ENCODE results near the gene FOS. TPM values are rescaled to one million over a fixed set of nuclear protein-coding genes. Genes with fewer than 3 reads are reported as not detected.

Gene FOS
- total RNA-seq, 4 donors from 2014 or later: 77.0 to 526 (median 215) TPM

GRCh38 chr14:75283833-75284563 lies 5.4 kb downstream of the FOS start:
- TF ChIP-seq, protein P1, sequence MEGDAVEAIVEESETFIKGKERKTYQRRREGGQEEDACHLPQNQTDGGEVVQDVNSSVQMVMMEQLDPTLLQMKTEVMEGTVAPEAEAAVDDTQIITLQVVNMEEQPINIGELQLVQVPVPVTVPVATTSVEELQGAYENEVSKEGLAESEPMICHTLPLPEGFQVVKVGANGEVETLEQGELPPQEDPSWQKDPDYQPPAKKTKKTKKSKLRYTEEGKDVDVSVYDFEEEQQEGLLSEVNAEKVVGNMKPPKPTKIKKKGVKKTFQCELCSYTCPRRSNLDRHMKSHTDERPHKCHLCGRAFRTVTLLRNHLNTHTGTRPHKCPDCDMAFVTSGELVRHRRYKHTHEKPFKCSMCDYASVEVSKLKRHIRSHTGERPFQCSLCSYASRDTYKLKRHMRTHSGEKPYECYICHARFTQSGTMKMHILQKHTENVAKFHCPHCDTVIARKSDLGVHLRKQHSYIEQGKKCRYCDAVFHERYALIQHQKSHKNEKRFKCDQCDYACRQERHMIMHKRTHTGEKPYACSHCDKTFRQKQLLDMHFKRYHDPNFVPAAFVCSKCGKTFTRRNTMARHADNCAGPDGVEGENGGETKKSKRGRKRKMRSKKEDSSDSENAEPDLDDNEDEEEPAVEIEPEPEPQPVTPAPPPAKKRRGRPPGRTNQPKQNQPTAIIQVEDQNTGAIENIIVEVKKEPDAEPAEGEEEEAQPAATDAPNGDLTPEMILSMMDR (IDR thresholded peaks at IDR 0.05; ENCODE audit: low read depth): no peak

DNA sequence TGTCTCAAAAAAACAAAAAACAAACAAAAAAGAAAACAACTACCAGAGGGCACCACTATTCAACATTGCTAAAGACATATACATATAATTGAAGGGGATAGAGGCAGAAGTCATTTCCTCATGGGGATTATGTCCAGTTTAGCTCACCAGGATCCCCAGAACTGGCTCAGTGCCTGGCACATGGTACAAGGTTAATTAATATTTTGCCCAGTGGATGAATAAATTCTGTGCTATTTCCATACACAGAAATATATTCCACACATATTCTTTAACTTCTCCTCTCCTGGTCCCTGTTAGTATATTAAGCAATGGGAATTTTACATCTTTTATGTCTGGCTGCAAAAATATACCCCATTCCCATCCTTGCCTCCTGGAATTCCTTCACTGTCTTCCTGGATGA lies 6.7 kb downstream of the FOS start:
- TF ChIP-seq, protein P1 (IDR thresholded peaks at IDR 0.05; ENCODE audit: low read depth): no peak

- TF ChIP-seq, protein P1 (IDR thresholded peaks at IDR 0.05; ENCODE audit: low read depth): no peak
Measured at GRCh38 chr14:75286313-75286712, 7.7 kb downstream of the FOS start.

DNA sequence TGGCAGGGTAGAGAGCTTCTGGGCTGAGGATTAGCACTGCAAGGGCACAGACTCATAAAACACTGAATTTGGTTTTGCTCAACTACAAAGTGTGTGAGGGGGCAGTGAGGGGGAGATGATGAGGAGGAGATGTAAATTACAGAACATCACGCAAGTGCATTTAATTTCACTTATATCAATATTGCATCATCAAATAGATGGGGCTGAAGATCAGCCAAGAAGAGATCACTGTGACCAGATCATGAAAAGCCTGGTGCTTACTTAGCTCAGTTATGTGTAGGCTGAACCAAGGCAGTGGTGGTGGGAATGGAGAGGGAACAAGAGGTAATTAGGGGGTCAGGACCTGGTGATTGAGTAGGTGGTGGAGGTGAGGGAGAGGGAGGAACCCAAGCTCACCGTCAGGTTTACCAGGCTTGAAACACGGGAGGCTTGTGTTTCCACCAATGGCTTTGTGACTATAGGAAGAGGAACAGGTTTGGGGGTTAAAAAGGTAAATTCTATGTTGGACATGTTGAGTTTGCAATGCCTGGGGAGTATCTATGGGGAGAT lies 11.3 kb downstream of the FOS start:
- TF ChIP-seq, protein P1 (IDR thresholded peaks at IDR 0.05; ENCODE audit: low read depth): no peak

- TF ChIP-seq, protein P1 (IDR thresholded peaks at IDR 0.05; ENCODE audit: low read depth): no peak
Measured at GRCh38 chr14:75290851-75291250, 12.2 kb downstream of the FOS start.

GRCh38 chr14:75291331-75291730 lies 12.7 kb downstream of the FOS start:
- TF ChIP-seq, protein P1 (IDR thresholded peaks at IDR 0.05; ENCODE audit: low read depth): no peak

DNA sequence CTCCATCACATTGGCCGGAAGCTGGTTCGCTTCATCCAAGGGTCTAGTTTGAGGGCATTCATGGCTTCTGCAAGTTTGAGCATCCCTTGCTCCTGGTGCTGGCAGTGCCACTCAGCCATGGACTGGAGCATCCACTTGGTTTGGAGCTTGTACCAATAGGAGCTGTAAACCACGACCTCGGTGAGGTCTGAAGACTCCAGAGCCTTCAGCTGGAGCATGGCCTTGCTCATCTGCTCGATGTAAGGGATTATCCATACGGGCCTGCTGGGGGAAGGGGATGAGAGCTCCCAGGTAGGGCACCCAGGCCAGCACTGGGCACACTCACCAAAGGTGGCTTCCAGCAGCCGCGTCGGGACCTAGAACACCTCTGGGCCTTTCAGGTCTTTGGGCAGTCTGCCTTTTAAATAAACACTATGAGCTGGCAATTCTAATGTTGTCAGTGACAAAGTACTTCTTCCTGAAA lies 13.5 kb downstream of the FOS start:
- TF ChIP-seq, protein P1 (IDR thresholded peaks at IDR 0.05; ENCODE audit: low read depth): no peak
